Testis (tissue), 3 donors: Measurements from ENCODE around the gene PSMB4. TPM values are rescaled to one million over a fixed set of nuclear protein-coding genes. Genes with fewer than 3 reads are reported as not detected.

Experiments used
- DNase-seq: peaks from one replicate; pipeline ENCODE4 v3.0.0-alpha.2; 2019
- H3K27ac ChIP-seq, 2 donors: fragments of 200-600 bp; sonication (generic); one replicate each; pipeline ENCODE4 v1.5.1; 2019
- H3K27me3 ChIP-seq: fragments of 200-600 bp; sonication (generic); one replicate; pipeline ENCODE4 v1.5.1; 2019
- H3K36me3 ChIP-seq: fragments of 200-600 bp; sonication (generic); one replicate; pipeline ENCODE4 v1.5.1; 2017; ENCODE audit warnings: low read depth; ENCODE audit errors: missing control alignments
- H3K4me1 ChIP-seq: fragments of 200-600 bp; sonication (generic); one replicate; pipeline ENCODE4 v1.5.1; 2019
- H3K4me3 ChIP-seq, 2 donors: fragments of 200-600 bp; sonication (generic); one replicate each; pipeline ENCODE4 v1.5.1; 2017 to 2019
- H3K9me3 ChIP-seq: fragments of 200-600 bp; sonication (generic); one replicate; pipeline ENCODE4 v1.5.1; 2017
- POLR2A ChIP-seq: fragments of 450-650 bp; IDR thresholded peaks from one replicate; pipeline ENCODE4 v1.6.1; 2017; ENCODE audit warnings: antibody characterized with exemption, mild to moderate bottlenecking, moderate library complexity
- WGBS, 2 donors: methylation state at CpG; one replicate each; pipeline ENCODE4 v1.1.5; 2018; 5-methylcytosine and 5-hydroxymethylcytosine counted together
- intact Hi-C: fragments of 100-400 bp; cut with DNase I; formaldehyde crosslinking; loops from one replicate; pipeline ENCODE4 v1.15.1; 2023; ENCODE audit warnings: low total_unique reads
- polyA plus RNA-seq: library from polyadenylated mRNA; stranded (reverse); fragments of 350-450 nt; fragmentation: Illumina TruSeq; extraction: RNeasy Lipid Tissue Mini Kit (QIAGEN cat#74804); gene quantifications from one replicate; pipeline ENCODE4 v1.2.3, GENCODE V29; 2014; ENCODE audit warnings: low read depth, low replicate concordance; ENCODE audit not compliant: insufficient read depth
- total RNA-seq, 2 donors: library from RNA; depleted of rRNA; stranded (reverse); fragments of >200 nt; gene quantifications; one replicate each; pipeline ENCODE4 v1.2.3, GENCODE V29; 2016
- TF ChIP-seq, protein P1 (sequence below), 3 experiments: fragments of 450-650 bp in 2 of 3; fragments of 200-600 bp in 1 of 3; sonication (generic) in 1 of 3; IDR thresholded peaks; one replicate each; pipeline ENCODE4 v1.5.1; 2016 to 2019; ENCODE audit warnings: antibody characterized with exemption in 3 of 3, mild to moderate bottlenecking in 2 of 3, moderate library complexity in 1 of 3

The PSMB4 gene
- total and polyA plus RNA-seq, 3 donors from 2014 or later: 155 to 186 (median 179) TPM

DNA sequence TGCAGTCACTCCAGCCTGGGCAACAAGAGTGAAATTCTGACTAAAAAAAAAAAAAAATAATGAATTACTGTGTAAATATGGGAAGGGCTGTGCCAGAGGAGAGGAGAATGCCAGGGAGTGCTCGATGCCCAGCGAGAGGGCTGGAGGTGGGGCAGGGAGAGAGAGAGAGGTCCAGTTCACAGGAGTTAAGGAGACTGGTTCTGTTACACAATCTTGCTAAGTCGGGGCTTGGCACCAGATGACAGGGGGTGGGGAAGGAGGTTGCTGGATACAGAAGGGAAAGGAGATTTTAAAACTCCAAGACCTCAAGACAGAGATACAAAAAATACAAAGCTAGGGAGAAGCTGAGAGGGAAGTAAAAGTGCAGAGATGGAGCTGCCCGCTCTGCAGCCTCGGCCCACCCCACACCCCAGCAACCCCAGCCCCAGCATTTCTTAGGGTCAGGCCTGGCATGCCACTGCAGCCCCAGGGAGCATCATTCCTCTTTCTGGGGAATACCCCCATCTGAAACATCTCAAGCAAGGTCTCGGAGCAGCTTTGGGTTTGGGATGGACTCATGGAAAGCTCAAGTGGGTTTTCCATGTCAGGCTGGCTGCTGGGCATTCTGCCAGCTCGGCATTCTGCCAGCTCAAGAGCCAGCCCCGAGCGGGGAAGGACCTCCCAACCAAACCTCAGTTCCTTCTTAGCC is 27.9 kb upstream of the PSMB4 start:
- H3K4me3 ChIP-seq: peak overlapping the region in 1 of 2 donors; percentile 26
- TF ChIP-seq, protein P1, sequence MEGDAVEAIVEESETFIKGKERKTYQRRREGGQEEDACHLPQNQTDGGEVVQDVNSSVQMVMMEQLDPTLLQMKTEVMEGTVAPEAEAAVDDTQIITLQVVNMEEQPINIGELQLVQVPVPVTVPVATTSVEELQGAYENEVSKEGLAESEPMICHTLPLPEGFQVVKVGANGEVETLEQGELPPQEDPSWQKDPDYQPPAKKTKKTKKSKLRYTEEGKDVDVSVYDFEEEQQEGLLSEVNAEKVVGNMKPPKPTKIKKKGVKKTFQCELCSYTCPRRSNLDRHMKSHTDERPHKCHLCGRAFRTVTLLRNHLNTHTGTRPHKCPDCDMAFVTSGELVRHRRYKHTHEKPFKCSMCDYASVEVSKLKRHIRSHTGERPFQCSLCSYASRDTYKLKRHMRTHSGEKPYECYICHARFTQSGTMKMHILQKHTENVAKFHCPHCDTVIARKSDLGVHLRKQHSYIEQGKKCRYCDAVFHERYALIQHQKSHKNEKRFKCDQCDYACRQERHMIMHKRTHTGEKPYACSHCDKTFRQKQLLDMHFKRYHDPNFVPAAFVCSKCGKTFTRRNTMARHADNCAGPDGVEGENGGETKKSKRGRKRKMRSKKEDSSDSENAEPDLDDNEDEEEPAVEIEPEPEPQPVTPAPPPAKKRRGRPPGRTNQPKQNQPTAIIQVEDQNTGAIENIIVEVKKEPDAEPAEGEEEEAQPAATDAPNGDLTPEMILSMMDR (IDR thresholded peaks at IDR 0.05): no peak
- TF ChIP-seq POLR2A: no peak
- intact Hi-C loops: no loop called here
- H3K4me1 ChIP-seq: peaks cover 16% of the 10 kb centered on the region
- no peaks in the 10 kb centered on the region for H3K27me3 ChIP-seq
- WGBS, 2 donors: 41 to 49% methylated on average over 8 to 9 of the region's 9 CpGs
- peak overlapping the region in 1 of 2 donors; percentile 34 for H3K27ac ChIP-seq
- DNase-seq: peak; percentile 69
- no peaks in the 10 kb centered on the region for H3K9me3 ChIP-seq
- H3K36me3 ChIP-seq: no peaks in the 10 kb centered on the region

DNA sequence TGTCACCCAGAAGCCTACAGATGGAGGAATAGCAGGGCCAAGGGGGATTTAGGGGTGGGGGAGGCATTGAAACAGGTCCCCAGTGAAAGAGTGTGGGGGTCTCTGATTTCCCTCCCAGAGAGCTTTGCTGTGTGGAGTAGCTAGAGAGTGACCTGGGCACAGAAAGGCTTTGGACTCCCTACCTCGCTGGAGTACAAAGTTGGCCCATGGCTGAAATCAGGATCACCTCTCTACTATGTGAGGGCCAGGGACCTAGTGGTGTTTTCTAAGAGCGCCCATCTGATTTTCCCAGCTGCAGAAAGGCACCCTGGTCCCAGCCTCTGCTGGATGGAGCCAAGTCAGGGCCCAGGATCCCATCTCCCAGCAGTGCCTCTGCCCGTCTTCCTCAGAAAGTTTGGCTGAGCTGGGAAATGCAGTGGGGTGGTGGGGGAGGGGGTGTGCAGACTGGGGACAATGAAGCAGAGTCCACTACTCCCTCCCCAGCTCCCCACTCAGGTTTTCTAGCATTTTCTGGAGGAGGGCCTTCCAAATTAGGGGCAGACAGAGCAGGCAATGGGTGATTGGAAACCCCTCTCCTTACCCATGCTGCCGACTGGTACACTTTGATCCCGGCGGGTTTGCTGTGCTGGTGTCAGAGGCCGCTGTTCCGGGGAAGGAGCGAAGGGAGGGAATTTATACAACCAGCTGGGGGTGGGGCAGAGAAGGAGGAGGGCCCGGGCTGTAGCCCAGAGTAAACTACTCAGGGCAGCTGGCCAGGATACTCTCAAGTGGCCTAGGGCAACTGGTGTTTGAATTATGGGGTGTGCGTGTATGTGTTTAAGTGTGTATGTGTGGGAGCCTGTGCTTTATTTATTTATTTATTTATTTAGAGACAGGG is 27.1 kb upstream of the PSMB4 start, which contains the start of gene SELENBP1:
TSS of gene SELENBP1 (minus strand) at position 648 of the 877 bp plus-strand sequence. CDS start at position 584, 64 bp downstream.
- TF ChIP-seq, protein P1 (IDR thresholded peaks at IDR 0.05): no peak
- no peak for TF ChIP-seq POLR2A
- Histone ChIP-seq H3K4me1 (peaks cover 16% of the 10 kb centered on the region), H3K27ac (peak within 1 kb of the TSS; percentile 34 to 61), H3K36me3 (no peaks in the 10 kb centered on the region), H3K4me3 (peak within 1 kb of the TSS; percentile 6 to 26), H3K27me3 (no peaks in the 10 kb centered on the region), H3K9me3 (no peaks in the 10 kb centered on the region)
- WGBS, 2 donors: 36 to 65% methylated on average over 10 to 11 of the region's 11 CpGs
- peak; percentile 84 for DNase-seq
- intact Hi-C loops: no loop called here

GRCh38 chr1:151373196-151373595 is 26.2 kb upstream of the PSMB4 start:
- TF ChIP-seq, protein P1 (IDR thresholded peaks at IDR 0.05): no peak
- TF ChIP-seq POLR2A: no peak
- Histone ChIP-seq H3K27ac (no peak overlapping the region), H3K9me3 (no peaks in the 10 kb centered on the region), H3K36me3 (no peaks in the 10 kb centered on the region), H3K27me3 (no peaks in the 10 kb centered on the region), H3K4me3 (no peak overlapping the region), H3K4me1 (peaks cover 8% of the 10 kb centered on the region)
- no peak for DNase-seq
- intact Hi-C loops: no loop called here
- WGBS, 2 donors: 93 to 95% methylated on average over 14 of the region's 14 CpGs

DNA sequence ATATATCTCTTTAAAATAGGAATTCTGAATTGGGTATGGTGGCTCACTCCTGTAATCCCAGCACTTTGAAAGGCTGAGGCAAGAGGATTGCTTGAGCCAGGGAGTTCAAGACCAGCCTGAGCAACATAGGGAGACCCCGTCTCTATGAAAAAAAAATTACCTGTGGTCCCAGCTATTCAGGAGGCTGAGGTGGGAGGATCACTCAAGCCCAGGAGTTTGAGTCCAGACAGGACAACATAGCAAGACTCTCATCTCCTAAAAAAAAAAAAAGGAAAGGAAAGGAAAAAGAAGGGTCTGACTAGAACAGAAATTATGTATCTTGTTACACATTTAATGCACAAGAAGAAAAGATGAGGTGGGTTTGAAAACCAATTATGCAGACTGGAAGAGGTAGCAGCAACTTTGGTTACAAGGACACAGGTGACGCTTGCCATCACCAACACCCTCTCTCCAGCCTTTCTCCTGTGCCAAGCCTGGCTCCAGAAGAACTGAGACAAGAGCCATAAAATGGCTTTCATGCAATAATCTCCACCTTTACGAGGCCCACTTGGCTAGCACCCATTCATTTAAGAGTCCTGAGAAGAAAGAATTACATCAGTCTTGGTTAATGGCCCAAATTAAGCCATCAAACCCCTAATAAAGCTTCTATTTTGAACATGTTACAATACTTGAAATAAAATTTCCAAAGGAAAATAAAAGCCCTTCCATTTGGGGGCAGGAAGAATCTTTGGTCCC is 22.1 kb upstream of the PSMB4 start:
- Histone ChIP-seq H3K27ac (no peak overlapping the region), H3K4me1 (no peaks in the 10 kb centered on the region), H3K27me3 (no peaks in the 10 kb centered on the region), H3K36me3 (no peaks in the 10 kb centered on the region), H3K9me3 (no peaks in the 10 kb centered on the region), H3K4me3 (no peak overlapping the region)
- WGBS, 2 donors: 80 to 83% methylated on average over 3 of the region's 3 CpGs
- TF ChIP-seq POLR2A: no peak
- TF ChIP-seq, protein P1 (IDR thresholded peaks at IDR 0.05): no peak
- DNase-seq: no peak
- intact Hi-C loops: no loop called here
